OCI-LY7 (cell line): Measurements from ENCODE around the gene TSHZ2.

ENCODE experiments used
- CTCF ChIP-seq: fragments of 200-600 bp; sonication (generic); conservative IDR thresholded peaks from 2 replicates; pipeline ENCODE4 v1.5.1; 2014; ENCODE audit warnings: mild to moderate bottlenecking, antibody characterized with exemption, low read length, moderate library complexity, mixed read lengths
- EZH2phosphoT487 ChIP-seq: fragments of 200-600 bp; sonication (generic); IDR thresholded peaks from 2 replicates; pipeline ENCODE4 v1.6.1; 2018; ENCODE audit warnings: low read depth, borderline replicate concordance, mild to moderate bottlenecking, mixed run types, antibody characterized with exemption, low read length, moderate library complexity, mixed read lengths

DNA sequence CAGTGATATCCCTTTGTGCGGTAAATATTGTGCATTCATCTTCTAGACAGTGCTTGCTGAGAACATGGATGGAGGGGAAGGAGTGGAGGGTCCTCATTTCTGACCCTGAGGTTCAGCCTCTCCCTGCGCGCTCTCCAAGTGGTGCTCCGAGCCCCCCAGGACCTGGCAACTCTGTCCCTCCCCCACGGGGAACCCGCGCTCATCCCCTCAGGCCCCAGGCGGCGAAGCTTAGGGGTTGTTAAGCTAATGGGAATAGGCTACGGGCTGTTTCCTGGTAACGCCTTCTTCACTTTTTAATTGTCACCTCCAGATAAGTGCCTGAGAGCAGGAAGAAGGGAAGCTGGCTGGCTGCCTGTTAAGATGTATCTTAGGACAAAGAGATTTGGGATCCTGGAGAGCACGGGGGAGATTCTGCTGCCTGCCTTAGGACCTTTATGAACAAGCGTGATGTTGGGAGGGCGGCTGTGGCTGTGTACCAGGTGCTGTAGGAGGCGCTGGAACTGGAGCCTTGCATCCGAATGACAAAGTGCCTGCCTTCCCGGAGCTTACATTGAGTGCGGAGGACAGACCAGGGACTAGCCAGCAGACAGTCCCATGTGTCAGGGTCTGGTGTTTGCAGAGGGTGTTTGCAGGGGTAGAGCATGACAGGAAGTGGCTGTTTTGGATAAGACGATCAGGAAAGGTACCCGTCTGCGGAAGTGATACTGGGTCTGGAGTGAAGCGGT, 11.7 kb downstream of the TSHZ2 start:
- TF ChIP-seq CTCF = no peak
- no peak for TF ChIP-seq EZH2phosphoT487
